ENCODE results near the gene RNASEH1. TPM values are rescaled to one million over a fixed set of nuclear protein-coding genes. Genes with fewer than 3 reads are reported as not detected.

Gene RNASEH1
- total and polyA plus RNA-seq, 7 donors, result 11.5 to 45.6 (median 21.1) TPM

DNA sequence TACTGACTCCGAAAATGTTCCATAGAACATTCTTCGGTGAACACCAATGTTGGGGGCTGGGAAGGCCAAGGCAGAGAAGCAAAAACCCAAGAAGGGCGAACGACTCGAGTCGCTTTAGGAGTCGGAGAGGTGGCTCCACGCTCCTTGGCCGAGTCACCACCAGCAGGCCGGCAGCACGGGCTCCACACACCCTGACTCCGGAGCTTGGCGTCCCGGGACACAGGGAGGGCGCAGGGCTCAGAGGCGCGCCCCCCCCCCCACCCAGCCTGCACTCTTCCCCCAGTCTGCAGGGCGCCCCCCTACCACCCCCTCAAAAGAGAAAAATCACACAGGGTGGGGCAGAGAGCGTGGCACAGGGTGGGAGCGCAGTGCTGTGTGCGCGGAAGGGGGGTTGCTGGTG is 31.3 kb downstream of the RNASEH1 start:
- TF ChIP-seq, protein P1, sequence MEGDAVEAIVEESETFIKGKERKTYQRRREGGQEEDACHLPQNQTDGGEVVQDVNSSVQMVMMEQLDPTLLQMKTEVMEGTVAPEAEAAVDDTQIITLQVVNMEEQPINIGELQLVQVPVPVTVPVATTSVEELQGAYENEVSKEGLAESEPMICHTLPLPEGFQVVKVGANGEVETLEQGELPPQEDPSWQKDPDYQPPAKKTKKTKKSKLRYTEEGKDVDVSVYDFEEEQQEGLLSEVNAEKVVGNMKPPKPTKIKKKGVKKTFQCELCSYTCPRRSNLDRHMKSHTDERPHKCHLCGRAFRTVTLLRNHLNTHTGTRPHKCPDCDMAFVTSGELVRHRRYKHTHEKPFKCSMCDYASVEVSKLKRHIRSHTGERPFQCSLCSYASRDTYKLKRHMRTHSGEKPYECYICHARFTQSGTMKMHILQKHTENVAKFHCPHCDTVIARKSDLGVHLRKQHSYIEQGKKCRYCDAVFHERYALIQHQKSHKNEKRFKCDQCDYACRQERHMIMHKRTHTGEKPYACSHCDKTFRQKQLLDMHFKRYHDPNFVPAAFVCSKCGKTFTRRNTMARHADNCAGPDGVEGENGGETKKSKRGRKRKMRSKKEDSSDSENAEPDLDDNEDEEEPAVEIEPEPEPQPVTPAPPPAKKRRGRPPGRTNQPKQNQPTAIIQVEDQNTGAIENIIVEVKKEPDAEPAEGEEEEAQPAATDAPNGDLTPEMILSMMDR (IDR thresholded peaks at IDR 0.05), result no peak
- 87 to 90% (median 90%) methylated on average over 20 to 22 of the region's 22 CpGs for WGBS, 3 donors
- no peak overlapping the region for H3K4me3 ChIP-seq
- H3K27me3 ChIP-seq (ENCODE audit: insufficient read depth in 3 of 3, low read length in 2 of 3), result no peaks in the 10 kb centered on the region
- H3K36me3 ChIP-seq (ENCODE audit: insufficient read depth in 1 of 2, low read depth in 1 of 2), result peaks cover 0 to 3% of the 10 kb centered on the region in 2 donors
- intact Hi-C loops (cut with DNase I), result no loop called here
- H3K9me3 ChIP-seq, result no peaks in the 10 kb centered on the region
- H3K27ac ChIP-seq, result no peak overlapping the region
- peaks cover 5% of the 10 kb centered on the region for H3K4me1 ChIP-seq
- no peak for DNase-seq
- ATAC-seq, result no peak

DNA sequence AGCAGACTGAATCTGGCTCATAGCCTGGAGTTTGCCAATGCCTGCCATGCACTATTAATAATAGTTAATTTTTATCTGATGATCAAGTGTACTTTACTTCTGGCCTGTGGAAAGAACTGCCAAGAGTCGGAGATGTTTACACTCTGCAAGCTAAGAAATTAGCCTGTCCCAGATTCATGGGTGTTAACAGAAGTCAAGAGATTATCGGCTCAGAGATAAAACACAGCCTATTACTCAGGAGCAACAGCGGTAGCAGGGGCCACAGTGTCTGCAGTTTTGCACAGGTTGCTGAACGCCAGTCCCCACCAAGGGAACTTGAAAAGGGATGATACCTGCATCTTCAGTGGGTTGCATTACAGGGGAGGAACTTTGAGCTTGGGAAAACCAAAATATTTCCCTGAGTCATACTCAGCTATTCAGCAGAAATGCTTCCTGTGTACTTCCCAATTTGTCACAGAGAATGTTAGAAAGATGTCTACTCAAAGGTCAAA is 34.5 kb downstream of the RNASEH1 start:
- Histone ChIP-seq H3K27me3 (ENCODE audit: insufficient read depth in 3 of 3, low read length in 2 of 3) (no peaks in the 10 kb centered on the region), H3K27ac (no peak overlapping the region), H3K4me3 (no peak overlapping the region), H3K36me3 (ENCODE audit: insufficient read depth in 1 of 2, low read depth in 1 of 2) (no peaks in the 10 kb centered on the region), H3K9me3 (no peaks in the 10 kb centered on the region), H3K4me1 (peaks cover 20% of the 10 kb centered on the region)
- ATAC-seq (no peak), DNase-seq (no peak)
- WGBS, 3 donors, result 73 to 83% (median 79%) methylated on average over 4 of the region's 4 CpGs
- intact Hi-C loops (cut with DNase I), result no loop called here
- TF ChIP-seq, protein P1 (IDR thresholded peaks at IDR 0.05), result no peak

DNA sequence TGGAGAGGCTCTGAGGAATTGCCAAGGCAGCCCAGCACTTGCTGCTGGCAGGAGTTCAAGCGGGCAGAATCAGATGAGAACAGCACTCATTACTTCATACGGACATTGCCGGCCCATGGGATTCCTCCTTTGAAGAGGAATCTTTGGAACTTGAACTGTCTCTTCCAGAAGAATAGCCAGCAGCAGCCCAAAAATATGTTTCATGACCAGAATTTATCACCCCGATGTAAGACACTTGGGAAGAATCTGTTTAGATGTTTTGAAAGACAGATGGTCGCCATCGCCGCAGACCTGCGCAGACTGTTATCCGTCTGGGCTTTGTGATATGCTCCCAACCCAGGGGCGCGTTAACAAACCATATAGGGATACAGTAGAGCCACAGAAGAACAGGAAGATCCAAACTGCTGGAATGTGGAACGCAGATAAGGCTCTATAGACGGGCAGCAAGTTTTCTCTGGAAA is 35.1 kb downstream of the RNASEH1 start:
- Histone ChIP-seq H3K4me1 (peaks cover 21% of the 10 kb centered on the region), H3K27ac (no peak overlapping the region), H3K27me3 (ENCODE audit: insufficient read depth in 3 of 3, low read length in 2 of 3) (no peaks in the 10 kb centered on the region), H3K9me3 (no peaks in the 10 kb centered on the region), H3K36me3 (ENCODE audit: insufficient read depth in 1 of 2, low read depth in 1 of 2) (no peaks in the 10 kb centered on the region), H3K4me3 (no peak overlapping the region)
- ATAC-seq (no peak), DNase-seq (peak in 1 of 2 donors; percentile 49)
- WGBS, 3 donors, result 78 to 89% (median 81%) methylated on average over 13 of the region's 13 CpGs
- intact Hi-C loops (cut with DNase I), result no loop called here
- TF ChIP-seq, protein P1 (IDR thresholded peaks at IDR 0.05), result no peak

DNA sequence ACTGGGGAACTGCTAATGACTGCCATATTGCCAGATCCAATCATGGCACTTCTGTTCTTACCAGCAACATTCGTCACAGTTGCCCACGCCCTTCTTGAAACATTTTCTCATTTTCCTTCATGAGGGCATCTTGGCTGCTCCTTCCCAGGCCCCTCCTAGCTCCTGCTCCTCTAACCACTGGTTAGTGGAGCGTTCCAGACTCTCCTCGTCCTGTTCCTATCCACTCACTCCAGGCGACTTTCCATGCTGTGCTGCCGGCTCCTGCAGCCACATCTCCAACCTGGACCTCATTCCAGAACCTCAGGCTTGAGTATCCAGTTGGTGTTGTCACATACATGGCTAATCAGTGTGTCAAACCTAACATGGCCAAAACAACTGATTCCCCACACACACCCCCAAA is 37.5 kb downstream of the RNASEH1 start:
- Histone ChIP-seq H3K9me3 (no peaks in the 10 kb centered on the region), H3K27ac (no peak overlapping the region), H3K36me3 (ENCODE audit: insufficient read depth in 1 of 2, low read depth in 1 of 2) (peaks cover 0 to 9% of the 10 kb centered on the region in 2 donors), H3K4me3 (peak overlapping the region; percentile 92), H3K27me3 (ENCODE audit: insufficient read depth in 3 of 3, low read length in 2 of 3) (no peaks in the 10 kb centered on the region), H3K4me1 (peaks cover 31% of the 10 kb centered on the region)
- 71 to 90% (median 78%) methylated on average over 6 of the region's 6 CpGs for WGBS, 3 donors
- no peak for ATAC-seq
- TF ChIP-seq, protein P1 (IDR thresholded peaks at IDR 0.05), result no peak
- no peak for DNase-seq
- intact Hi-C loops (cut with DNase I), result no loop called here

Data from psoas muscle (tissue), 8 donors.